HG03457 (cell line): ENCODE results near the gene RGS6.

Source experiments
- ATAC-seq: cut with Tn5 transposase; IDR thresholded peaks from one replicate; pipeline ENCODE4 v1.9.1; 2021; ENCODE audit warnings: moderate number of reproducible peaks; ENCODE audit not compliant: unreplicated experiment

The RGS6 gene

DNA sequence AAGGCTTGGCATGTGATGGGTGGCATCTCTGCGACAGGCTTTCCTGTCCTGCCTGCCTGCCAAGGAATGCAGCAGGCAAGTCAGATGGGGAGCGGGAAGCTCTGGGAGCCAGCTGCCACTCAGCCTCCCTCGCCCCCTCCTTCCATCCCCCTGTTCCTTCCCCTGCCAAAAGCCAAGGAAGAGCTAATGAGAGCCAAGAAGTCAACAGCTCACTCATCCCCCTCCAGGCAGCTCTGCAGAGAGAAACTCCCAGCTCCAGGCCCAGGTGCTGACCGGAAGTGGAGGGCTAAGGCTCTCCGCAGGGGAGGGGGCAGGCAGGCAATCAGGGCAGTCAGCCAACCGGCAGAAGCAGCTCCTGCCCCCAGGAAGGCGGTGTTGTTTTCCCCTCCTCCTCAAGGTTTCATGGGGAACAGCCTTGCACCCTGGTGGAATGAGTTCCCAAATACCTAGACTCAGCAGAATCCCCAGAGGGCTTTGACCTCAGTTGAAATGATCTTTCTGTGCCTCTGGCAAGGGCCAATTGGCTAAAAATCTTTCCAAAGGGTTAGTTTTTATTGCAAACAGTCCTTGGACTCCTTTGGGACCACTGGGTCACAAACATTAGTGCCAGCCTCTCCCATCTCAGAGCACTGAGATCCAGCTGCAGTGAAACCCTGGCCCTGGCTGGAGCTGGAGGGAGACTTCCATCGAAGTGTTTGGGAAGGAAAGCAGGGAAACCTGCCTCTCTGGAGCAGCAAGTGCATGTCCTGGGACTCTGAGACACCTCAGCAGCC lies 612.6 kb downstream of the RGS6 start:
- ATAC-seq: no peak

DNA sequence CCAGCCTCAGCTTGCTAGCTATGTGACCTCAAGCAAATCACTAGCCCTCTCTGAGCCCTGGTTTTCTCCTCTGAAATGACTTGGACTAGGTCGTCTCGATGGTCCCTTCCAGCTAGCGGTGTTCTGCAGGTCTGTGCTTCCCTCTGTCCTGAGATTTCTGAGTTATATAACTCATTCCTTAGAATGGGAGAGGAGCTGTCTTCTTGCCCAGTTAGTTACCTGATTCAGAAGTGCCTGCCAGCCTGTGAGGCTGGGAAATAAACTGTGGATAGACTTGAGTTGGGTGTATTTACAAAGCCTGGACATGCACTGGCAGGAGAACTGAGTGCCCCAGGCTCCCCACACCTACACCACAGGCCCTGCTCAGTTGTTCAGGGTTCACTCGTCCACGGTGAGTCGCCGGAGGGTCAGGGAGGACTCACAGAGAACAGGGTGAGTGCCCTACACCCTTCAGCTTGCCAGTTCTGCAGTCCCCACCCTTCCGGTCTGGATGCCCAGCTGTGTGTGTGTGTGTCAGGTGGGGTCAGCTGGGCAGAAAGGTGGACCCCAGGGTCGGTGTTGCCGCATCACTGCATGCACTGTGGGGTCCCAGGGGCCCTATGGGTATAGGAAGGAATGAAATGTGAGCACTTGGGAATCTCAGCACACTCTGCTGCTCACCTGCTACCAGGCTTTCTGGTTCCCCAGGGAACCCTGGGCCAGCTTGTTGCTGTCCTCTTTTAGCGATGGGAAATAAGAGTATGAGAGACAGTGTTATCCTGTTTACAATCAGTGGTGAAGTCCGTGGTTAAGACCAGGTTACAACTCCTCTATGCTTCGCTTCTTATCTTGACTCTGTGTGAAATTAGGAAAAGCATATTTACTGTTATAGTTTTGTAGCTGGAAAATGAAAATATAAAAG lies 613.4 kb downstream of the RGS6 start:
- ATAC-seq: no peak

DNA sequence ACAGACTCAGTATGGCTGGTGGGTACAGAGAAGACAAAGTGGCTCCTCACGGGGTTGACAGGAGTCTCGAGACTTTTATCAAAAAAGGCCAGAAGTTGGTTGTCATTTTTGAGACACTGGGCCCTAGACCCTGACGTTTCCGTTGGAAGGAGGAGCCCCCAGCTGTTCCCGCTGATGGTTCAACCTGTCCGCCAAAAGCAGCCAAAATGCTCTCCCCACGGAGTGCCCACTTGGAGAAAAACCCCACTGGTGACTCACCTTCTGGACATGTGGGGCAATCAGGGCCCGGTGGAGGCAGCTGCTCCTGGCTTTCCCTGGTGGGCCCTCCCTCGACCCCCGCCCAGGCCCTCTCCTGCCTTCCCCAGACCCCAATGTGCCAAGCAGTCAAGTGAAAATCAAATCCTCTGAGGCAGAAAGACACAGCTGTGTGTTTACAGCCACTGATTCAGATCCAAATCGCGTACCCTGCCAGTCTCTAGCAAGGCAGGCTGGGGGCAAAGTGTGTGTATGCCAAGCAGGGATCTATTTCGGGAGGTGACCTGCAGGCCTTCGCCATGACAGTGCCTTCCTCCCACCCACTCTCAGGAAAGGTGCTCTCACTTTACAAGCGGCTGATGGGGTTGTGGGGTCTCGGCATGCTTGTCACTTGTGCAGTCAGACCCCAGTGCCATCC lies 614.3 kb downstream of the RGS6 start:
- ATAC-seq: no peak

DNA sequence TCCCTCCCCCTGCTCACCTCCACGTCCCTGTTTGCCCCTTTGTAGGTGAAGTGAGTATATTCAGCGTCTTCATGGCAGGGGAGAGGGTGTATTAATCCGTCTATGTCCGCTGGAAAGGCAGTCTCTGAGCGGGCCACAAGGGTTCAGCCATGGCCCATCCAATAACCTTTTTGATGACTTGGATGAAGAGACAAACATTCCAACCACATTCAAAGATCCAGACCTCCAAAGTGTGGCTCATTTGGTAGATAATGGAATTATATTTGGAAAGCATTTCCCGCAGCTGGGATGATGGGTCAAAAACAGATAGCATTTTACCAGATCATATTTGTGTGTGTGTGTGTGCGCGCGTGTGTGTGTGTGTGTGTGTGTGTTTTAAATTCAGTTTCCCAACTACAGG lies 615.8 kb downstream of the RGS6 start:
- ATAC-seq: no peak

DNA sequence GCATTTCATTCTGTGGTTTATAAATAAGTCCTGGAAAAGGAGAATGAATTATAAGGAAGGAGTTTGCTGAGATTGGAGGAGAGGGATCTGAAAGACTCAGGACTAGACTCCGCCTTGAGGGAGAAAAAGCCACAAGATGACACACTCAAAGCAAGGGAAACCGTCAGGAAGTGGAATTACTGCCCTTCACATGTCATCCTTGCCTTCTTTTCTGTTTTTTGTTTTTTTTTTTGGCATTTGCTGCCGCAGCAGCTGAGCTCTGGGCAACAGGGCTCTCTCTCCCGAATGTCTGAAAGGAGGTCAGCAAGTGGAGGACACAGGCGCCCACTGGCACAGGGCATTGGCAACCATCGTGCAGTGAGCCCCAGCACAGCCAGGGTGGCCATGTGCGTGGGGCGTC lies 616.8 kb downstream of the RGS6 start:
- ATAC-seq: no peak

DNA sequence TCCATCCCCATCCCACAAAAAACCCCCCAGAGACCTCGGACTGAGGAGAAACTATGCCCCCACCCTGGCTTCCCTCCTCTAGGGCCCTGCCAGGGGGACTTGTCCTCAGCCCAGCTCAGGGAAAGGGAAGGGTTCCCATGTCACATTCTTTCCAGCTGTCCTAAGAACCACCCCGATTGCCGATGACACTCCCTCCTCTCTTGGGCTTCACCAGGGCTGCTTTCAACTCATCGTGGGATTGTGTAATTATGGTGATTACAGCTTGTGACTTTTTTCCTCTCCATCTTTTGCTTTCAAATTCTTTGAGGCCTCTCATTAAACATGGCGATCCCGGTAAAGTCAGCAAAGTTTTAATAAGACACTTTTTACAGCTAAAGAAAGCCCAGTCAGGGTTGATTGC lies 617.6 kb downstream of the RGS6 start:
- no peak for ATAC-seq

DNA sequence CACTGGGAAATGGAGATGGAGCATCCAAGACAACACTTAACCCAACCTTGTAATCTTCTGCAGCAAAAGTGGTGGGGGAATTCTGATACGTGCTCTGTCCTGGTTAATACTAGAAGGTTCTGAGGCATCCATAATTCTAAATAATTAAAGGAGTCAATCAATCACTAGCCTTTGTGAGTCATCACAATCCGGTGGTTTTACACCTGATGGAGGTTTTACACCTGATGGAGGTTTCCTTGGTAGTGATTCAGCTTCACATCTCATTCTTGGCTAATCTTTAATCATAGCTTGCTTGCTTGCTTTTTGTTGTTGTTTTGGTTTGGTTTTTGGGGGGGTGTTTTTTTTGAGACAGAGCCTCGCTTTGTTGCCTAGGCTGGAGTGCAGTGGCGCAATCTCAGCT lies 618.3 kb downstream of the RGS6 start:
- no peak for ATAC-seq

DNA sequence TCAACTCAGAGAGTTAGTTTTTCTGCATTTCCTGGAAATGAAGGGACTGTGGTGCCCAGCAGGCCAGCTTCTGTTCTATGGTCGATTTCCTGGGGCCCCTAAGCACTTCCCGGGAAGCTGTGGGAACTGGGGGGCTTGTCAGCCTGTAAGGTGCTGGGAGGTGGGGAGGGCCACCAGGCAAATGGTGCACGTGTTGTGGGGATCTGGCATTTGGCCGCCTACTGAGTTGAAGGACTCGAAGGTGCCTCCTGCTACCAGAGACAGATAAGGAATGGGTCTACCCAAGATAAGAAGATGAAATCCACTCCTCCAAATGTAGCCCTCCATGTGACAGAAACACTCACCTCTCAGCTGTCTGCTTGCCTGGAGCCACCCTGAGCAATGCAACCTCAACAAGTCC lies 620.0 kb downstream of the RGS6 start:
- no peak for ATAC-seq

DNA sequence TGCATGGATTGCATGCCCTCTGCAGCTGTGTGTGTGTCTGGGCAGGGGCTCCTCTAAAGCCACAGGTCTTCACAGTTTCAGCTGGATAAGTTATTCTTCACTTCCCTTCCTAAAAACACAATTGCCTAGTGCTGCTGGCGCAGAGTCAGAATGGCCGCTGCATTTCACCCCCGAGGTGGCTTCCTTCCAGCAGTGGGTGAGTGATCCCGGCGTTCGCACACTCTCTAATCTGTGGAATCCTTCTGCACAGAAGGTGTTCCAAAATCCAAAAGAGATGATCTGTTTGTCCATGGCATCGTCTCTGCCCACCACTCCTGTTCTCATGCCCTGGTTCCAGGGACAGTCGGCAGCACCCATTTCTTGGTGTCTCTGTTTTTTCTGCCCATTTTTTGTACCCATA lies 620.9 kb downstream of the RGS6 start:
- ATAC-seq: no peak

DNA sequence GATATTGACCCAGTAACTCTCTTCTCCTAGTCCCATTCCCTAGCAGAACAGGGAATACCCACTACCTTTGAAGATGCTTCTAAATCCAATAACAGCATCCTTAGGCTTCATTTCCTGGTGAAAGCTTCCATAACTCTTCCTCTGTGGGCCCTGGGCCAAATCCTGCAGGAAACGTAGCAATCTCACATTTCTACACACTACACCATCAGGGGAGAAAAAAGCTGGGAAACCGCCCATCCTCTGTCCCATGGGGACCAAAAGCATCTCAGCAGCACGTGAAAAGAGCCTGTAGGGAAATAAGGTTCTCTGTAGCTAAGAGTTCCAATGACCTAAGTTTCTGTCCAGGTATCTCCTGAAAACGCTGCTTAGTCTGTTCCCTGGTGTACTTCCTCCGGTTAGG lies 621.4 kb downstream of the RGS6 start:
- ATAC-seq: no peak

DNA sequence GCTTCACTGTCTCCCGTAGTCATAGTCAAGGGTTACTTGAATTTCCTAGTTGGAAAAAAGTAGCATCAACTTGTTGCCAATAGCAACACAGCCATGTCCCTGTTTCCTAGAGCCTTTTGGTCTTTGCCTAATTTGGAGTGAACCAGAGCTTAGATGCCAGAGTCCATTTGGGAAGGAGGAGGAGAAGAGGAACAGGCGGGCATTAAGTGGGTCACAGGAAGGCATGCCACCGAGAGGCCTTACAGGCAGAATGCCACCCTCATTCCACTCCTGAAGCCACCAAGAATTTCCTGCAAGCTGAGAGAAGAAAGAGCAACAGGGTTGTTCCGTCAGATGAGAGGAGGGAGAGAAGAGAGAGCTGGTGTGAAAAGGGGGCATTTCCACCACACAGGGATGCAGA lies 622.2 kb downstream of the RGS6 start:
- no peak for ATAC-seq

DNA sequence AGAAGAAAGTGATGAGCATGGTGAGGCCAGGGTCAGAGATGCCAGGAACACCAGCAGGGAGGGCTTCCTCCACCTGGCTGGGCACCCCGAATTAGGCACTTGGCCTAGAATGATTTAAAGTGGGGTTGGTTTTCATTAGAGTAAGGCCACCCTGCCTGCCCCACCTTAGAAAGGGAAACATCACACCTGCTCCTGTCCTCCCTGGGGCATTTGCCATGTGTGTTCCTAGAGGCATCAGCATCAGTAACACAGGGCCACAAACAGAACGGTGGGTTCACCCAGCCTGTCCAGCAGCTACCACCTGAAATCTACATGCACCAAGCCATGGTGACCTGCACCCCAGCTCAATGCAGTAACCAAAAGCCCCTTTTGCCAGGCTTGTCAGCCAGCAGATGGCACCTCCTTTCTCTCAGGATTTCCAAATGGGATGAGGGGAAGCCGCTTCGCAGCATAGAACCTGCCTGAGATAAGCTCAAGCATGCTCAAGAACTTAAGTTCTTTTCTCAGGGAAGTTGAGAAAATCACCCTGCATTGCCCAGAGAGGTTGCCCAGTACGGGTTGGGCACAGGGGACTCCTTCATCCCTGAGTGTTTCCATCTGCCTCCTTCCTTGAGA lies 622.9 kb downstream of the RGS6 start:
- ATAC-seq: no peak

DNA sequence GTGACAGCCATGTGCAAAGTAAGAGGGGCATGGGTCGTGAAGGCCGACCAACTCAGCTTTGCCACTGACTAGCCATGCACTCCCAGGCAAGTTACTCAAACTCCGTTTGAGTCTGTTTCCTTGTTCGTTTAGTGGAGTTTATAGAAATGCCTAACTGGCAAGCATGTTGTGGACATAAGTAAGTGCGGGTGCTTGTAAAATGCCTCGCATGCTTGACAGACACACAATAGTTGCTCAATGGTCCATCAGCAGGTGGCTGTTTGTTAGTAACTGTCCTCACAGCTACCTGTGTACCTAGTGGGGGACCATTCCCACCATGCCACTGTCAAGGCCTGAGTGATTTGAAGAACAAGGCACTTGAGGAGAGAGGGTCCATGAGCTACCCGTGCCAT lies 623.4 kb downstream of the RGS6 start:
- ATAC-seq: no peak

DNA sequence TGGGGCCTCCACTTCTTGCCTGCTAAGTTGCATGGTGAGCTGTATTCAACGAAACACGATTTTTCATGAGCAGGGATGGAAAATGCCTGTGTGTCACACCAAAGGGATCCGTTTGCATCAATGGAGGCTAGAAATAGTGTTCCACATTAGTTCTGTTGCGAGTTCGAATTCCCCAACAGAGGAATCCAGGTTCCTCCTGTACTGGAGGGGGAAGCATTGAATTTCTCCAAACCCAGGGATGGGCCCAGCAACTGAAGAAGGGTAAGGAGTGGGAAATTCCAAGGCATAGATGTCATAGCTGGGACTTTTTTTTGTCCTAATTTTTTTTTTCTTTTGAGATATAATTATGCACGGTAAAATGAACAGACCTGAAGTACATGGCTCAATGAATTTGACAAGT lies 625.4 kb downstream of the RGS6 start:
- no peak for ATAC-seq

DNA sequence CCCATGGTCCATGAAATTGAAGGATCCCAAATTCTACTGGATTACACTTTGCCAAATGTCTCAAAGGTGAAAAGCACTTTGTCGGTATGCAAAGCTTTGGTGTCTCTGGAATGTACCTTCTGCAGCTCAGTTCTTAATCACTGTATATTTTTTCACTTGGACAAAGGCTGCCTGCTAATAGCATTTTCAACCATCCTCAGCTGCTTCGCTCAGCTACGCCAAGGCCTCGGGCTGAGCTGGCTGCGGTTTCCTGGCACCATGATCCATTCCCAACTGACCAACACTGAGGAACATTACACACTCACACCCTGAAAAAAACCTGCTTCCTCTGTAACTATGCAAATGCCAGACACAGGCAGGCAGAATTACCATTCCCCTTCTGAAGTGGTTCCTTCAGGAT lies 626.5 kb downstream of the RGS6 start:
- ATAC-seq: no peak

DNA sequence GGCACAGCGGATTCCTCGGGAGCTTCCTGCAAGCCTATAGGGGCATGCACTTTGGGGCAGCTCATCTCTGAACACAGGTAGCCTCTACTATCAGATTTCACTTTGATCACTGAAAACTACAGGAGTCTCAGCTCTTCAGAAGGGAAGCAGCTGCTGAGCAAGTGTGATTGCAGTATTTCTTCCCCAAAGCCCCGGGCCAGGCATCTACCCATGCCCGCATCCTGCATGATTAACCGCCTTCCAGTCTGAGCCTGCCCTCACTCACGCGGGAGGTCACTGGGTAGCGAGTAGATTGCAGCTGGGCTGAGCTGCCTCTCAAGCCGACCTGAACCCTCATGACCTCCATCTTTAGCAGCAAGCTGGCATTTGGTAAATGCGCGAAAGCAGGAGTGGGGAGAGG lies 627.0 kb downstream of the RGS6 start:
- ATAC-seq: no peak

DNA sequence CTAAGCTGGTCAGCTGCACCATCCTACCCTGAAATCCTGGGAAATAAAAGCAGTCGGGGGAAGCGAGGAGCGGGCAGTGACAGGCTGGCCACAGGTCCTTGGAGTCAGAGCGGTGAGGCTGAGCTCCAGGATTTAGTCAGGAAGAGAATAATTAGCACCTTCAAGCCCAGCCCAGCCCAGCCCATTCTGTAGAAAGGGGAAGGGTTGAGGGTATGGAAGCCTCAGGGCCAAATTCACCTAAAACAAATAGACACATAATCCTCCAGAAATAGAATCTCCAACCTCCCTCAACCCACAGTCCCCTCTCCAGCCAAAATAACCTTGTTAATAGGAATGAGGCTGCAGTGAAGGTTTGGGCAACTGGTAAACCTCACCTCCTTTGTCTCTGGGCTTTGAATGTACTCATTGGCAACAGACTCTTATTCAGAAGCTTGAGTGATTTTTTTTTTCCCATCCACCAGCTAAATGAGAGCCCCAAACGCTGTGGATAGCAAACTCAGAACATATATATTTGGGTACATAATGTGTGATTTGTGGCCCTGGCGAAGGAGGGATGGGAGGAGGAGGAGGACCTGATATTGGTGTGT lies 627.5 kb downstream of the RGS6 start:
- no peak for ATAC-seq

DNA sequence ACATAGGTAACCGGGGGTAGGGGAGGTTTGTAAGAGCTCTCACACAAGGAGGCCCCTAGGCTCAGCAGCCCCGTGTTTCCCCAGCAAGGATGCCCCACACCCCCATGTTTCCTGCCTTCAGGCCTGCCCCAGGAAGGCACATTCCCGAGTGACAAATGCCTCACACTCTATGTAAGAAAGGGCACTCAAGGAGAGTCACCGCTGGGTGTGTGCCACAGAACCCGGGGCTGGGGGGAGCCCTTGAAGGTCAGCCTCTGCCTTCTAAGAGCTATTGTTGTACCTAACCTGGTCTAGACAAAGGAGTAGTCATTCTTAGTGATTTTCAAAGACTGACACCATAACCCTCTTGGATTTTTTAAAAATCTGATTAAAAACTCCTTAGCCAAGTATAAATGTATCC lies 628.1 kb downstream of the RGS6 start:
- ATAC-seq: no peak

DNA sequence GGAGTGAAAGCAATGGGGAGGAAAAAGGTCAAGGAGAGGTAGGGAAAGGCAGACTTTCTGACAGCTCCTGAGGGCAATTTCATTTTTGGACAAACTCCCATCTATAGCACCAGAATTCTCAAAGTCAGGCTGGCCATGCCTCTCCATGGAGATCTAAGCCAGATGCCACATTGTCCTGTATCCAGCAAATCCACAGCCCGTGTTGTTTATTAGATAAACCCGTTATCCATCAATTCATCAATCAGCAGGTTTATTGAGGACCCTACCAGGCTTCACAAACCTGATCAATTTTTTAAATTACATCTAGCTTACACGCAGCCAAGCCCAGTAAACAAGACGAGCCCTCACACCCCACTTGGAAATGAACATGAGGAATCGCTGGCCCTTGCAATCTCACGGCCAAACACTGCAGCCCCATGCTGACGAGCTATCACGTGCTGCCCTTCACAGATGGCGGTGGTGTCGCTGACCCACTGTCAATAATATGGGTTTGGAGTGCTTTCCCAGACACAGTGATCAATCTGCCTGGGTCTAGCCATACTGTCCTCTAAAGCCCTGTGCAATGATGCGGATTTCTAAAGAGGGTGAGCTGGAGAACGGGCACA lies 628.8 kb downstream of the RGS6 start:
- no peak for ATAC-seq

DNA sequence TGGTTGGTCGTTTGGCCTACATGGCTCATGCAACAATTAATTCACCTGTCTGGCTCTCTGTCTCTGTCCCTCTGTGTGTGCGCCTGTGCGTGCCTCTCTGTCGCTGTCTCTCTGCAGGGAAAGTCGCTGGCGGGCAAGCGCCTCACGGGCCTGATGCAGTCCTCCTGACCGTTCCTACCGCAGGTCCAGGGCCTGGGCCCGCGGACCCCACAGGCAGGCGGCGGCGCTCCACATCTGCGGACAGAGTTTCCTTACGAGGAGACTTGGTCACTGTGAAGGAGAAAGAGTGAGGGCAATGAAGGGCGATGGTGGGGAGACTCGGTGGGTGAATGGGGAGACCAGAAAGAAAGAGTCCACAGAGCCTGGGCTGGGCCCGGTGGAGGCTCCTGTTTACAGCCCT lies 630.1 kb downstream of the RGS6 start:
- no peak for ATAC-seq

DNA sequence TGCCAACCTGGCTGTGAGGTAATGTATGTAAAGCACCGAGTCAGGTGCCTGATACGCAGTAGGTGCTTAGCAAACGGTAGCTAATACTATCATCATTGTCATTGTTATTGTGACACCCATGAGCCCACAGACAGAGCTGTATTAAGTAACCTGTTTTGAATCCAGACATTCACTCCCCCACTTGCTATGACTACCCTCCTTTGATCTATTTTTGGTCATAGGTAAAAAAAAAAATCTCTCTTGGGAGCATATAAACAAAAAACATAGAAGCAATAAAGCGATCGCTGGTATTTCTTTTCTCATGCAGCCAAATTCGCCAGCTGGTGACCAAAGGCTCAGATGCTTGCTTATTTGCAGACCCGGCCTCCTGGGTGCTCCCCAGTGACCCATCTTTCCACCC lies 631.4 kb downstream of the RGS6 start:
- ATAC-seq: no peak
